K562 (cell line): ENCODE data around the gene MEX3A. TPM values are rescaled to one million over a fixed set of nuclear protein-coding genes. Genes with fewer than 3 reads are reported as not detected.

Experiments
- DPF2 ChIP-seq: fragments of 450-650 bp; IDR thresholded peaks from 2 replicates; pipeline ENCODE4 v1.6.1; 2016
- EGR1 ChIP-seq: fragments of 450-650 bp; conservative IDR thresholded peaks from 2 replicates; pipeline ENCODE4 v1.6.1; 2017; ENCODE audit warnings: mild to moderate bottlenecking
- ESRRB ChIP-seq: fragments of 250-450 bp; sonication (Bioruptor Pico); IDR thresholded peaks from 2 replicates; pipeline ENCODE4 v1.5.0; 2020; ENCODE audit warnings: mild to moderate bottlenecking, moderate library complexity, borderline replicate concordance
- FOSL1 ChIP-seq: fragments of 200-800 bp; sonication (Bioruptor generic); conservative IDR thresholded peaks from 2 replicates; pipeline ENCODE4 v1.6.1; 2016; ENCODE audit warnings: missing genetic modification characterization, missing compliant biosample characterization
- FOXJ2 ChIP-seq: fragments of 200-800 bp; sonication (Bioruptor generic); IDR thresholded peaks from 2 replicates; pipeline ENCODE4 v1.6.1; 2016; ENCODE audit warnings: missing genetic modification characterization, missing compliant biosample characterization
- FOXP1 ChIP-seq: sonication (generic); formaldehyde crosslinking; IDR thresholded peaks from 2 replicates; pipeline ENCODE4 v1.8.0; 2022; ENCODE audit warnings: mild to moderate bottlenecking, missing genetic modification reagents
- KAT2B ChIP-seq: IDR thresholded peaks from one replicate; pipeline ENCODE4 v1.6.1; 2012; ENCODE audit warnings: low read depth, mild to moderate bottlenecking, control low read depth, inconsistent platforms, low read length, moderate library complexity
- MAFG ChIP-seq: fragments of 450-650 bp; conservative IDR thresholded peaks from 2 replicates; pipeline ENCODE4 v1.6.1; 2016; ENCODE audit warnings: missing genetic modification characterization, missing compliant biosample characterization
- NBN ChIP-seq: fragments of 450-650 bp; IDR thresholded peaks from 2 replicates; pipeline ENCODE4 v1.6.1; 2016; ENCODE audit warnings: low read depth, mild to moderate bottlenecking
- NFE2L1 ChIP-seq: fragments of 450-650 bp; IDR thresholded peaks from 2 replicates; pipeline ENCODE4 v1.6.1; 2016; ENCODE audit warnings: missing genetic modification characterization, low read depth, mild to moderate bottlenecking, missing compliant biosample characterization, moderate library complexity, borderline replicate concordance
- POLR2B ChIP-seq: fragments of 450-650 bp; IDR thresholded peaks from 2 replicates; pipeline ENCODE4 v1.6.1; 2018; ENCODE audit warnings: low read depth; ENCODE audit not compliant: partially characterized antibody
- POU5F1 ChIP-seq: fragments of 150-350 bp; IDR thresholded peaks from 2 replicates; pipeline ENCODE4 v1.6.1; 2014; ENCODE audit warnings: borderline replicate concordance, low read length, low read depth, mild to moderate bottlenecking; ENCODE audit not compliant: partially characterized antibody
- SAP30 ChIP-seq: fragments of 200-600 bp; sonication (generic); IDR thresholded peaks from 2 replicates; pipeline ENCODE4 v1.6.1; 2012; ENCODE audit warnings: borderline replicate concordance, low read depth, mild to moderate bottlenecking, moderate library complexity, low read length, control low read depth, inconsistent platforms; ENCODE audit not compliant: insufficient read depth, poor library complexity, severe bottlenecking
- SIN3A ChIP-seq, 2 experiments: fragments of 150-350 bp in 1 of 2; IDR thresholded peaks; 2 replicates each; pipeline ENCODE4 v1.6.1; 2011 to 2016; ENCODE audit warnings: borderline replicate concordance in 2 of 2, low read depth in 2 of 2, low read length in 2 of 2, mild to moderate bottlenecking in 2 of 2, moderate library complexity in 2 of 2; ENCODE audit not compliant: control insufficient read depth in 1 of 2
- TFAM ChIP-seq: fragments of 250-450 bp; sonication (Bioruptor Pico); conservative IDR thresholded peaks from 2 replicates; pipeline ENCODE4 v1.5.0; 2021; ENCODE audit warnings: mild to moderate bottlenecking, moderate library complexity
- ZNF146 ChIP-seq: IDR thresholded peaks from one replicate; pipeline ENCODE4 v1.6.1; 2018; ENCODE audit warnings: missing compliant biosample characterization; ENCODE audit not compliant: unreplicated experiment
- ZNF311 ChIP-seq: fragments of 250-450 bp; sonication (Bioruptor Pico); IDR thresholded peaks from 2 replicates; pipeline ENCODE4 v1.4.0; 2020; ENCODE audit warnings: mild to moderate bottlenecking, moderate library complexity
- polyA plus RNA-seq, 8 experiments: library from polyadenylated mRNA; depleted of rRNA in 4 of 8; stranded (reverse) in 5 of 8; unstranded in 3 of 8; fragments of >200 nt; fragmentation: Nextera tagmentation in 2 of 8; fragmentation: Illumina TruSeq in 1 of 8; extraction: Ambion mirVana in 2 of 8; extraction: Trizol in 1 of 8; gene quantifications; 2 replicates each; pipeline versions ENCODE4 v1.2.1 to v1.2.3, GENCODE V29; 2011 to 2014; ENCODE audit warnings: inconsistent platforms in 1 of 8, missing spikeins in 1 of 8
- total RNA-seq, 7 experiments: library from RNA; depleted of rRNA in 6 of 7; stranded (reverse); fragments of >200 nt in 6 of 7; fragmentation: Illumina TruSeq in 2 of 7; extraction: Trizol in 2 of 7; gene quantifications; 2 replicates each; pipeline versions ENCODE4 v1.2.1 to v1.2.3, GENCODE V29; 2011 to 2021; ENCODE audit warnings: low replicate concordance in 1 of 7
- TF ChIP-seq, protein P1 (sequence below): fragments of 450-650 bp; IDR thresholded peaks from 2 replicates; pipeline ENCODE4 v1.6.1; 2016; ENCODE audit warnings: low read depth, mild to moderate bottlenecking, moderate library complexity
- TF ChIP-seq, protein P2 (sequence below): fragments of 250-450 bp; sonication (Bioruptor Pico); IDR thresholded peaks from 2 replicates; pipeline ENCODE4 v1.8.0; 2021; ENCODE audit warnings: moderate library complexity, mild to moderate bottlenecking, inconsistent platforms

The MEX3A gene
- total and polyA plus RNA-seq, 9 of the 15 experiments (the other 6 are each of a cell fraction or from before 2014, with no cell fraction given), result 0.36 to 13.7 (median 5.2) TPM

GRCh38 chr1:156054500-156055280 is 27.6 kb downstream of the MEX3A start, which contains the start of gene LAMTOR2 (continued):
- TF ChIP-seq MAFG (tag) (no peak), ESRRB (no peak), EGR1 (peak; percentile 46), ZNF146 (CRISPR knock-in tag) (no peak), DPF2 (peak; percentile 11; the same call in 1 of the 2 replicates), ZNF311 (no peak), NFE2L1 (tag) (no peak), SIN3A (IDR thresholded peaks at IDR 0.05; ENCODE audit: borderline replicate concordance in 2 of 2, control insufficient read depth in 1 of 2, low read depth in 2 of 2, low read length in 2 of 2) (peak; percentile 45 to 55; a peak in 2 of 4 replicates), NBN (peak; percentile 38; the same call in 1 of the 2 replicates), SAP30 (peak; percentile 59), FOXJ2 (peak; percentile 93), POU5F1 (peak; percentile 85), FOXP1 (CRISPR knock-in tag) (no peak), FOSL1 (0 out of 2 replicates have a peak, but pooled peaks have one; percentile 20), POLR2B (no peak), KAT2B (no peak), TFAM (no peak)
- TF ChIP-seq, protein P1, sequence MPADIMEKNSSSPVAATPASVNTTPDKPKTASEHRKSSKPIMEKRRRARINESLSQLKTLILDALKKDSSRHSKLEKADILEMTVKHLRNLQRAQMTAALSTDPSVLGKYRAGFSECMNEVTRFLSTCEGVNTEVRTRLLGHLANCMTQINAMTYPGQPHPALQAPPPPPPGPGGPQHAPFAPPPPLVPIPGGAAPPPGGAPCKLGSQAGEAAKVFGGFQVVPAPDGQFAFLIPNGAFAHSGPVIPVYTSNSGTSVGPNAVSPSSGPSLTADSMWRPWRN, result no peak
- TF ChIP-seq, protein P2, sequence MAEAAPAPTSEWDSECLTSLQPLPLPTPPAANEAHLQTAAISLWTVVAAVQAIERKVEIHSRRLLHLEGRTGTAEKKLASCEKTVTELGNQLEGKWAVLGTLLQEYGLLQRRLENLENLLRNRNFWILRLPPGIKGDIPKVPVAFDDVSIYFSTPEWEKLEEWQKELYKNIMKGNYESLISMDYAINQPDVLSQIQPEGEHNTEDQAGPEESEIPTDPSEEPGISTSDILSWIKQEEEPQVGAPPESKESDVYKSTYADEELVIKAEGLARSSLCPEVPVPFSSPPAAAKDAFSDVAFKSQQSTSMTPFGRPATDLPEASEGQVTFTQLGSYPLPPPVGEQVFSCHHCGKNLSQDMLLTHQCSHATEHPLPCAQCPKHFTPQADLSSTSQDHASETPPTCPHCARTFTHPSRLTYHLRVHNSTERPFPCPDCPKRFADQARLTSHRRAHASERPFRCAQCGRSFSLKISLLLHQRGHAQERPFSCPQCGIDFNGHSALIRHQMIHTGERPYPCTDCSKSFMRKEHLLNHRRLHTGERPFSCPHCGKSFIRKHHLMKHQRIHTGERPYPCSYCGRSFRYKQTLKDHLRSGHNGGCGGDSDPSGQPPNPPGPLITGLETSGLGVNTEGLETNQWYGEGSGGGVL (CRISPR knock-in tag), result no peak
